Measurements from ENCODE around the gene LAMP1. TPM values are rescaled to one million over a fixed set of nuclear protein-coding genes. Genes with fewer than 3 reads are reported as not detected.

Gene LAMP1
- total and polyA plus RNA-seq, 2 of the 4 experiments (the other 2 are of a cell fraction) = 60.6 to 229 TPM

GRCh38 chr13:113296823-113297369 is at the start of gene LAMP1 (continued):
- TF ChIP-seq CHD1 (IDR thresholded peaks at IDR 0.05; ENCODE audit: low read depth, low read length) = no peak
- peak; percentile 45; the same call in 1 of the 2 replicates for TF ChIP-seq NFE2L2 (IDR thresholded peaks at IDR 0.05; ENCODE audit: low read depth, low read length)
- TF ChIP-seq MAFK (IDR thresholded peaks at IDR 0.05; ENCODE audit: low read depth, low read length) = no peak
- peak; percentile 100 for TF ChIP-seq FOS (IDR thresholded peaks at IDR 0.05; ENCODE audit: low read depth, low read length)

GRCh38 chr13:113252516-113253095 is 44.4 kb upstream of the LAMP1 start:
- H3K9me3 ChIP-seq (ENCODE audit: control insufficient read depth, insufficient read depth, low read length) = no peaks in the 10 kb centered on the region
- TF ChIP-seq NFE2L2 (IDR thresholded peaks at IDR 0.05; ENCODE audit: low read depth, low read length) (no peak), RAD21 (IDR thresholded peaks at IDR 0.05; ENCODE audit: low read length) (no peak), BHLHE40 (IDR thresholded peaks at IDR 0.05; ENCODE audit: low read depth, low read length) (no peak), USF2 (IDR thresholded peaks at IDR 0.05; ENCODE audit: low read depth, low read length) (no peak), FOS (IDR thresholded peaks at IDR 0.05; ENCODE audit: low read depth, low read length) (no peak), MAFK (IDR thresholded peaks at IDR 0.05; ENCODE audit: low read depth, low read length) (no peak), RFX5 (IDR thresholded peaks at IDR 0.05; ENCODE audit: low read depth, low read length) (no peak), RCOR1 (IDR thresholded peaks at IDR 0.05; ENCODE audit: insufficient replicate concordance, low read length) (no peak), MAZ (IDR thresholded peaks at IDR 0.05; ENCODE audit: borderline replicate concordance, low read depth, low read length) (no peak), POLR2A (IDR thresholded peaks at IDR 0.05; ENCODE audit: low read depth, low read length) (no peak), CTCF (conservative IDR thresholded peaks at IDR 0.05; ENCODE audit: low read depth, low read length) (no peak)
- peaks cover 60% of the 10 kb centered on the region for H3K36me3 ChIP-seq (ENCODE audit: control insufficient read depth, insufficient read depth, low read length)
- intact Hi-C loops (cut with micrococcal nuclease) = no loop called here
- 18% methylated on average over 7 of the region's 11 CpGs; no CpG with 5 or more reads in 1 of the 2 experiments for WGBS, 2 experiments (ENCODE audit: extremely low coverage in 2 of 2, insufficient read length in 1 of 2)
- no peak overlapping the region for H2BK120ac ChIP-seq (ENCODE audit: low read depth, low read length)
- no peak overlapping the region for H3K9ac ChIP-seq (ENCODE audit: low read depth, low read length)
- peak; percentile 35; the same call in 1 of the 2 replicates for ATAC-seq (ENCODE audit: low read depth)
- H3K79me1 ChIP-seq (ENCODE audit: low read depth in 1 of 2, low read length in 2 of 2) = peaks cover 11 to 28% of the 10 kb centered on the region in 2 experiments; a peak in 3 of 4 replicates
- no peak overlapping the region for H3K4me2 ChIP-seq (ENCODE audit: low read depth, low read length)
- no peaks in the 10 kb centered on the region for H4K20me1 ChIP-seq (ENCODE audit: insufficient read depth, low read length)
- no peak overlapping the region for H2BK15ac ChIP-seq (ENCODE audit: low read depth, low read length)
- no peak overlapping the region for H3K14ac ChIP-seq (replicated peaks; ENCODE audit: low read depth, low read length)
- H3K4me1 ChIP-seq (ENCODE audit: control insufficient read depth, insufficient read depth, low read length) = no peaks in the 10 kb centered on the region; the same call in 1 of the 2 replicates
- H4K91ac ChIP-seq (ENCODE audit: insufficient read depth, low read depth, low read length) = no peak overlapping the region
- H4K5ac ChIP-seq (ENCODE audit: low read depth, low read length) = no peak overlapping the region
- H2AFZ ChIP-seq (replicated peaks; ENCODE audit: low read length, poor library complexity) = no peak overlapping the region
- POLR2A ChIA-PET (ENCODE audit: unreplicated experiment) = no interaction called here
- CTCF ChIA-PET = interaction anchor here (0.7 kb wide), 1 partner anchor 9 kb away, joined by 3 read pairs; no protein-coding TSS in a partner anchor
- H3K23ac ChIP-seq (ENCODE audit: low read depth, low read length) = no peak overlapping the region
- DNase-seq = no peak
- no peak overlapping the region for H3K4me3 ChIP-seq (ENCODE audit: insufficient read depth, low read depth, low read length)
- no peaks in the 10 kb centered on the region for H3K27me3 ChIP-seq (ENCODE audit: control insufficient read depth, insufficient read depth, low read length)
- no peak overlapping the region for H2BK5ac ChIP-seq (ENCODE audit: low read depth, low read length, poor library complexity, severe bottlenecking)
- H3K4ac ChIP-seq (ENCODE audit: low read depth, low read length) = no peak overlapping the region
- no peak overlapping the region for H2AK5ac ChIP-seq (ENCODE audit: low read depth, low read length)
- no peak overlapping the region for H4K8ac ChIP-seq (ENCODE audit: low read depth in 2 of 2, low read length in 2 of 2)
- in situ Hi-C loops (cut with MboI; ENCODE audit: low sequenced_read_pairs) = no loop called here
- no TSS peak for BruUV-seq (replicated peaks)
- H3K27ac ChIP-seq (ENCODE audit: insufficient read depth, low read length) = no peak overlapping the region
- no peak overlapping the region for H2AK9ac ChIP-seq (replicated peaks; ENCODE audit: low read depth, low read length, poor library complexity)
- H3K56ac ChIP-seq (ENCODE audit: extremely low read depth, insufficient read depth, low read length) = no peak overlapping the region
- no peak overlapping the region for H3K18ac ChIP-seq (ENCODE audit: low read depth, low read length)
- no peaks in the 10 kb centered on the region; the same call in 1 of the 2 replicates for H3K9me1 ChIP-seq (ENCODE audit: insufficient read depth, low read length)
- H2BK20ac ChIP-seq (ENCODE audit: low read depth, low read length) = no peak overlapping the region
- dilution Hi-C loops (cut with HindIII; ENCODE audit: low sequenced_read_pairs, unreplicated experiment) = no loop called here
